Stimulated activated CD8-positive, alpha-beta memory T cell treated with anti-CD3 and anti-CD28 coated beads, Interleukin-7, amount 100 ng/mL, for 1 hour (primary cell): ENCODE results near the gene OR51A4.
"Not testable (repeated sequence)": the region's sequence is repeated elsewhere in the genome, so short reads cannot be mapped to it uniquely, and the experiment has no call there.

Experiments used
- DNase-seq, 2 donors: peaks; one replicate each; pipeline ENCODE4 v3.0.0-alpha.2; 2020; ENCODE audit warnings: low read depth in 2 of 2

OR51A4 gene

GRCh38 chr11:4947505-4947904 is at the start of gene OR51A4:
TSS of gene OR51A4 (minus strand) at chr11:4947605. CDS start at chr11:4947100, 505 bp downstream.
- DNase-seq, result no peak

- no peak for DNase-seq
These were observed 47.1 kb upstream of the OR51A4 start, which contains the start of gene OR51L1 for GRCh38 chr11:4994551-4994950. TSS of gene OR51L1 (plus strand) at chr11:4994851. CDS start at chr11:4998983, 4,132 bp downstream.

GRCh38 chr11:4991060-4991459 is 43.7 kb upstream of the OR51A4 start:
- no peak for DNase-seq

- no peak for DNase-seq
These were observed 36.4 kb upstream of the OR51A4 start for GRCh38 chr11:4983841-4984240.

GRCh38 chr11:4982678-4983077 is 35.3 kb upstream of the OR51A4 start:
- no peak for DNase-seq

DNA sequence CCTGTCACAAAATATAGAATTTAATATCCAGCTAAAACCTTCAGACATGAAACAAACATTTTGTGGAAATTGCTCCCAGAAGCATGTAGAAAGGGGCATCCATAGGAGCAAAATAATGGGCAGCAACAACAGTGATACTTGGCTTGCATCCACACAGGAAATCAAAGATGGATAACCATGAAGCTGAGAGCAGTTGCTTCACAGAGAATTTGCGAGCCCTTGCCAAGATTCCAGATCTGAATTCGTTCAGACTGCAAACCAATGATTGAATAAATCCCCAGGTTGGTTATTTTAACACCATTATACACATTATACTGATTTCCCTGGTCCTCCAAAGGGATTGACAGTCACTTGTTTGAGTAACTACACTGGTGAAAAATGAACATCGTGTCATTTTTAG is 31.6 kb upstream of the OR51A4 start:
- DNase-seq, result no peak

GRCh38 chr11:4975436-4975835 is 28.0 kb upstream of the OR51A4 start:
- no peak for DNase-seq

- no peak for DNase-seq
These were observed 15.4 kb upstream of the OR51A4 start for GRCh38 chr11:4962816-4963215.

DNA sequence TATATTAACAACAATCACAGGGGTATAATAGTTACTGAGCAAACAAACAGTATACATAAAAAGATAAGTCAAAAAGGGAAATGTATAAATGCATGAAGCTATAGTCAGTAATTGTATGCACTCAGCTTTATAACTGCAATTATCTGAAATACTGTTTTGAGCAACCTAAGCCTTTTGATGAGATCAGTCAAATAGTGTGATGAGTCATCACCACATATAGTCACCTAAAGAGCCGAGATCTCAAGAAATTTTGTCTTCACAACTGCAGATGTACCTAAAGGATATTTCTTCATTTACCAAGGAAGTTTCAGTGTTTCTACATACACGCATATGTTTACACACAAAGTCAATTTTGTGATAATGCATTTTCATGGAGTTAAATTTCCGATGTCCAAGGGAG is 13.5 kb upstream of the OR51A4 start:
- DNase-seq, result no peak

DNA sequence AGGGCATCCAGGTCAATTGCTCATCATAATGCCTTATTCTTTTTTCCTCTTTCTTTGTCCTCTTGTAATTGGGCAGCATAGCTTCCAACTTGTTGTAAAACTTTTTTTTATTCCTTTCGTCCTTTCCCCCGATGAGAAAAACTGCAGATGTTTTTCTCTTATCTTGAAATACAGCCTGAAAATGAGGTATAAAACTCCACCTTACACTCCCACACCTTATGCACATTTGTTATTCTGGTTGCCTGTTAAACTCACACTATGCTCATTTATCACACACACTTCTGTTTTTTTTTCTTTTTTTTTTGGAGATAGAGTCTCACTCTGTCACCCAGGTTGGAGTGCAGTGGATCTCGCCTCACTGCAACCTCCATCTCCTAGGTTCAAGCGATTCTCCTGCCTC is 10.0 kb upstream of the OR51A4 start:
- no peak for DNase-seq

DNA sequence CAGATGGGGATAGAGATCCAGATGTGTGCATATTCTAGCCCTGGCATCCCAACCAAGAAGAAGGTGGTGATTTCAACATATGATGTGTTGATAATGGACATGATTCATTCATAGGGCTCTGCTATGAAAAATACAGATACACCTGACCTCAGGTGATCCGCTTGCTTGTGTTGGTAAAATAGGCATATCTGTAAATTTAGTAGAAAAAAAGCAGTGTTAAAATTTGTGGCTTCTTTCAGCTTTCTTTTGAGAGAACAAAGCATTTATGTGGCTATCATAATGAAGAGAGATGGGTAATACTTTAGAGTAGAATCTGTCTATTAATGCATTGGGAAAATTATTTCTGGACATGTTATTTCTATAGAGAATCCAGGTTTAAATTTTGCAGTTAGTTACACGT is 8.2 kb upstream of the OR51A4 start, which contains the start of gene OR51A2:
Gene OR51A2 (minus strand): TSS at position 101 of the 400 bp plus-strand sequence. CDS start 0 bp downstream, at position 101.
- not testable (repeated sequence) for DNase-seq

- no peak for DNase-seq
These were observed 10.7 kb downstream of the OR51A4 start for GRCh38 chr11:4936745-4937144.

DNA sequence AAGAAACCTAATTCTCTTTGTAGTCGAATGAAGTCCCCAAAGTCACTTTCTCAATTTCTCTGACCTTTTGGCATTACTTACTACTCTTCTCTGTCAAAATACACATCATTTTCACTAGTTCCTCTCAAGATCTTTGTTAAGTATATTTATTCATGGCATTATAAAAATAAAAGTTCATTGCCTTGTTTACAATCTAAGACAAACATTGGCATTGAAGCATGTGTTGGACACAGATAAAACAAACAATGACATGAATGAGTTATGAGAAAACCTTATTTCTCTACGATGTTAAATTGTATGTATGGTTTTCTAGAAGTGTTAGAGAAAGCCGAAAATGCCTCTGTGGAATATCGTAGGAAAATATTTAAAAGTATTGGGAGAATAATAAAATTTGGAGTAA is 14.7 kb downstream of the OR51A4 start:
- DNase-seq, result no peak

DNA sequence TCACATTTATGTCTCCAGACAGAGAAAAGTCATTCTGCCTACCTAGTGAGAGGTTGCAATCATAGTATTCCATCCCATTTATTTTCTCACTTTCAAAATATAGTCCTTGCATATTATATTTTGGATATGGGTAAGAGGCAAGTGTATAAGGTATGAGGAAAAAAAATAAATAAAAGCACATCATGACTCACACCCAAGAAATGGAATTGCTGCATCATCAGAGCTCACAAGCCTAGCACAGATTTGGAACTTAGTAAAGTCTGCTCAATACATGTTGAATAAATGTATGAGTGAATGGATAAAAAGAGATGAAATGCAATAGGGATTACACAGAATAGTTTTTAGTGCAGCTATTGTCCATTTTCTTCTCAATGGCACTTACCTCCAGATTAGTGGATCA is 20.8 kb downstream of the OR51A4 start:
- no peak for DNase-seq

DNA sequence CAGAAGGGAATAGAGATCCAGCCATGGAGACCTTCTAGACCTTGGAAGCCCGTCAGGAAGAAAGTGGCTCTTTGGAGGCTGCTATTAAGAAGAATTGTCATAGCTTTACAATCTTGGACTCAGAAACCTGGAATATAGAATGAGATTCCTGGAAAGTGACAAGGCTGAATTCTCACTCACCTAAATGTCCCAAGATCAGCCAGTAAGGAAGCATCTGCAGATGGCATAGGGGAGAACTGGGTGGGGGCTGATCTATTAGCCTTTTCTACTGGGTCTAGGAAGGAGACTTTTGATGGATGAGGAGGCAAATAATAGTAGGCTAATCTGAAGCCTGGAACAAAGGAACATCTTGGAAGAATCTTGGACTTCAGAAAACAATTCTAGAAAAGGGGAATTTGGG is 23.2 kb downstream of the OR51A4 start, which contains the start of gene OR51G1:
Gene OR51G1 (minus strand): TSS at position 101 of the 400 bp plus-strand sequence. CDS start 0 bp downstream, at position 101.
- DNase-seq, result no peak

DNA sequence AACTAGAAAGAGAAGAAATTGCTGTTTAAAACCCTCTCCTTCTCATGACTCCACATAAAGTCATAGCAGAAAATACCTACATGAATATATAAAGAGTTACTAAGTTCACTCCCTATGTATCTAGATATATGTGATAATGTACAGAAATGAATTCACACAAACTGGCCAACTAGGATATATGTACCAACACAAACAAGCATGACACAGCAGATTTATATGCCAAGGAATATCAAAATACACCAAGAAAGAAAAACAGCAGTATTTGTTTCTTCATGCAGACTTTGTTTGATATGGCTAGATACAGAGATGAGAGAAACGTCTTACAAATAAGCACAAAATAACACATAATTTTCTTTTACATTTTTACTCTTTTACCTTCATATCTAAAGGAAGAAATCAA is 25.1 kb downstream of the OR51A4 start:
- no peak for DNase-seq

DNA sequence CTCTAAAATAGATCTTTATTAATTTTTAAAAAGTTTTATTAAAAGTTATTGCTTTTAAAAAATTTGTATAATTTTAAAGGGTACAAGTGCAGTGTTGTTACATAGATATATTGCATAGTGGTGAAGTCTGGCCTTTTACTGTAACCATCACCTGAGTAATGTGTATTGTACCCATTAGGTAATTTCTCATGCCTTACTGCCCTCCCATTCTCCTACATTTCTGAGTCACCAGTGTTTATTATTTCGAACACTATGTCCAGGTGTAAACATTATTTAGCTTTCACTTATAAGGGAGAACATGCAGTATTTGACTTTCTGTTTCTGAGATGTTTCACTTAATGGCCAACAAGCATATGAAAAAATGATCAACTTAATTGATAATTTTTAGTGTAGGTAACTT is 25.6 kb downstream of the OR51A4 start:
- no peak for DNase-seq

- no peak for DNase-seq
These were observed 28.2 kb downstream of the OR51A4 start, which contains the start of gene OR51G2 for GRCh38 chr11:4919250-4919649. TSS of gene OR51G2 (minus strand) at chr11:4919350. CDS start at chr11:4915663, 3,687 bp downstream.

DNA sequence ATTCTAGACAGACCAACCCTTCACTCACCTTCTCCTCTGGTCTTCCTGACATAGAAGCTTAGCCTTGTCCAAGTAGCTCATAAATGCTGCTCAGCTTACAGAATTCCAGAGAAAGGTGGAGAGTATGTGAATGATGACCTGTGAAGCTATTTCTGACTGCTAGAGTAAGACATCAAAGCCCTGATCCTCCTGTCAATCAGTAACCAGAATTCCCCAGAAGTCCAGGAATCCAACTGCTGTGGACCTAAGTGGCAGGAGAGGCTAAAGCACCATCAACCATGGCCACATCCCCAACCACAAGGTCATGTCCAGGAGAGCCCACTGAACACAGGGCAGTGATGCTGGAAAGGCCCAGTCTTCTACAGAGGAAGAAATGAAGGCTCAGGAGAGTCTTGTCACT is 30.8 kb downstream of the OR51A4 start:
- no peak for DNase-seq

GRCh38 chr11:4903484-4903883 is 43.9 kb downstream of the OR51A4 start, which contains the start of gene OR51A7:
TSS of gene OR51A7 (plus strand) at chr11:4903783. CDS start at chr11:4907370, 3,587 bp downstream.
- DNase-seq, result no peak
